HG03135 (cell line): ENCODE results near the gene GAGE12G.
"Not testable (repeated sequence)": the region's sequence is repeated elsewhere in the genome, so short reads cannot be mapped to it uniquely, and the experiment has no call there.

Experiments used
- ATAC-seq: cut with Tn5 transposase; IDR thresholded peaks from one replicate; pipeline ENCODE4 v1.9.1; 2021; ENCODE audit warnings: mild to moderate bottlenecking, moderate library complexity; ENCODE audit not compliant: unreplicated experiment

GAGE12G gene

GRCh38 chrX:49570100-49570499, at the start of gene GAGE12G:
GAGE12G (plus strand) TSS chrX:49570400; CDS start chrX:49571555, 1,155 bp downstream.
- ATAC-seq, result not testable (repeated sequence)

GRCh38 chrX:49531877-49532276, 38.3 kb upstream of the GAGE12G start, which contains the start of gene GAGE12C:
GAGE12C (plus strand) TSS chrX:49532177; CDS start chrX:49533332, 1,155 bp downstream.
- not testable (repeated sequence) for ATAC-seq

GRCh38 chrX:49541433-49541832, 28.8 kb upstream of the GAGE12G start, which contains the start of gene GAGE12D:
GAGE12D (plus strand) TSS chrX:49541733; CDS start chrX:49542888, 1,155 bp downstream.
- not testable (repeated sequence) for ATAC-seq

- not testable (repeated sequence) for ATAC-seq
These were observed 19.2 kb upstream of the GAGE12G start, which contains the start of gene GAGE12E for GRCh38 chrX:49550989-49551388. GAGE12E (plus strand) TSS chrX:49551289; CDS start chrX:49552444, 1,155 bp downstream.

GRCh38 chrX:49560542-49560941, 9.7 kb upstream of the GAGE12G start, which contains the start of gene GAGE12F:
GAGE12F (plus strand) TSS chrX:49560842; CDS start chrX:49561997, 1,155 bp downstream.
- ATAC-seq, result not testable (repeated sequence)

GRCh38 chrX:49568728-49569127, 1.5 kb upstream of the GAGE12G start:
- ATAC-seq, result not testable (repeated sequence)

GRCh38 chrX:49569152-49569551, 1.0 kb upstream of the GAGE12G start:
- ATAC-seq, result not testable (repeated sequence)

- ATAC-seq, result not testable (repeated sequence)
These were observed 9.4 kb downstream of the GAGE12G start, which contains the start of gene GAGE12H for GRCh38 chrX:49579649-49580048. GAGE12H (plus strand) TSS chrX:49579949; CDS start chrX:49581104, 1,155 bp downstream.

GRCh38 chrX:49589196-49589595, 19.0 kb downstream of the GAGE12G start, which contains the start of gene GAGE2A:
GAGE2A (plus strand) TSS chrX:49589496; CDS start chrX:49590651, 1,155 bp downstream.
- not testable (repeated sequence) for ATAC-seq

GRCh38 chrX:49589769-49590478, 19.7 kb downstream of the GAGE12G start:
- not testable (repeated sequence) for ATAC-seq

- not testable (repeated sequence) for ATAC-seq
These were observed 20.3 kb downstream of the GAGE12G start for GRCh38 chrX:49590488-49590887.

- ATAC-seq, result not testable (repeated sequence)
These were observed 28.5 kb downstream of the GAGE12G start, which contains the start of gene GAGE1 for GRCh38 chrX:49598720-49599119. GAGE1 (plus strand) TSS chrX:49599020; CDS start chrX:49600175, 1,155 bp downstream.

- no peak for ATAC-seq
These were observed 40.6 kb downstream of the GAGE12G start for GRCh38 chrX:49610718-49611310.

GRCh38 chrX:49618574-49618973, 48.4 kb downstream of the GAGE12G start:
- no peak for ATAC-seq
